ENCODE measurements around the gene POLR2J2.
"Not testable (repeated sequence)": the region's sequence is repeated elsewhere in the genome, so short reads cannot be mapped to it uniquely, and the experiment has no call there.

POLR2J2 gene

DNA sequence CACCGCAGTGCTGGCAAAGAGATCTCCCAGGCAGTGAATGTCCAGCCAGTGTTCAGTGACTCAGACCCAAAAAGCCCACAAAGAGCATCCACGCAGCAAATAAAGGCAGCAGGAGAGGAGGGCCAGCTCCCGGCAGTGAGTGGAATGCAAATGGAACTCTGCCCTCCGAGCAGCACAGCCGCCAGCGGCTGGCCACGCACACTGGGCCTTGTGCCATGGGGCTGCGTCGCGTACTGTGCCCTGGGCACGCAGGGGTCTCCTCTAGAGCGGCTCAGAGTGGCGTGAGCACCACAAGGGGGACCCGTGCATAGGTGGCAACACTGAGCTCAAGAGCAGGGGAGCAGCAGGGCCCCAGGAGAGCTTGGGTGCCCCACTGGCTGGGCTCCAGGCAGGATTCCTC, 3.9 kb downstream of the POLR2J2 start:
- DNase-seq, result not testable (repeated sequence)

GRCh38 chr7:102666850-102667249, 4.6 kb downstream of the POLR2J2 start:
- not testable (repeated sequence) for DNase-seq

GRCh38 chr7:102664765-102665164, 6.7 kb downstream of the POLR2J2 start:
- not testable (repeated sequence) for DNase-seq

GRCh38 chr7:102649924-102650323, 21.5 kb downstream of the POLR2J2 start, which contains the start of gene SPDYE2B:
SPDYE2B (plus strand) TSS chr7:102650319; CDS start chr7:102652349, 2,030 bp downstream.
- DNase-seq, result not testable (repeated sequence)

GRCh38 chr7:102647813-102648212, 23.6 kb downstream of the POLR2J2 start:
- DNase-seq, result not testable (repeated sequence)

DNA sequence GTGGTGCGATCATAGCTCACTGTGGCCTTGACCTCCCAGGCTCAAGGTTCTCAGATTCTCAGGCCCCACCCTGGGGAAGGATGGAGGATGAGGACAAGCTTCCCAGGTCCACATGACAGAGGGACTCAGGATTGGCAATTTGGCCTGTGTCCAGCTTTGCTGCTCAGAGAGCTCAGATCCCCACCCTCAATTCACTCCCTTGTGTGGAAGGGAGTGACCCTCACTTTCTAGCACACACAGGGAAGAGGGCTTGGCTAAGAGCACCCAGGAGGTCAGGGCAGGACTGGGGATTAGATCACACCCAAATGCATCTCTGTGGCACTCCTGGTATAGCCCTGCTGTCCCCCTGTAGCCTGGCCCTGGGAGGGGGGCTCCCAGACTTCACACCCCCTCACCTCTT, 28.1 kb downstream of the POLR2J2 start:
- DNase-seq, result not testable (repeated sequence)

- not testable (repeated sequence) for DNase-seq
Observed at GRCh38 chr7:102642691-102643090, 28.8 kb downstream of the POLR2J2 start, which contains the start of gene UPK3BL1. UPK3BL1 (minus strand) TSS chr7:102642791; CDS start chr7:102642741, 50 bp downstream.

DNA sequence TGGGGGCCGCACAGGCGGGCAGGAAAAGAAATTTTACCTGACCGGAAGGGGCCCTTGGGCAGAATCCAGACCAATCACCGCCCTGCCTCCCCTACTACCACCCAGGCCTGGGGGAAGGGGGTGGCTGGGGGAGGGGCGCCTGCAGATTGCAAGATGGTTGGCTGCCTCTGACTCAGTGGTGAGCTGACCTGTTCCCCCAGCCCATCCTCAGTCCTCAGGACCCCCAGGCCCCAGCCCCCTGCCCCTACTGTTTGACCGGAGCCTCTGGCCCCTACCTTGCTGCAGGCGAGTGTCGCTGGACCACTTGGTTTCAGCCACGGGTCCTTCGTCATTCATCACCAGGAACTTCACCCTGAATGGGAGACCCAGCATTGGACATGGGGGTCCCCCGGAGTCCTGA, 32.6 kb downstream of the POLR2J2 start:
- DNase-seq, result peak; percentile 36

GRCh38 chr7:102636956-102637355, 34.5 kb downstream of the POLR2J2 start:
- DNase-seq, result not testable (repeated sequence)

DNA sequence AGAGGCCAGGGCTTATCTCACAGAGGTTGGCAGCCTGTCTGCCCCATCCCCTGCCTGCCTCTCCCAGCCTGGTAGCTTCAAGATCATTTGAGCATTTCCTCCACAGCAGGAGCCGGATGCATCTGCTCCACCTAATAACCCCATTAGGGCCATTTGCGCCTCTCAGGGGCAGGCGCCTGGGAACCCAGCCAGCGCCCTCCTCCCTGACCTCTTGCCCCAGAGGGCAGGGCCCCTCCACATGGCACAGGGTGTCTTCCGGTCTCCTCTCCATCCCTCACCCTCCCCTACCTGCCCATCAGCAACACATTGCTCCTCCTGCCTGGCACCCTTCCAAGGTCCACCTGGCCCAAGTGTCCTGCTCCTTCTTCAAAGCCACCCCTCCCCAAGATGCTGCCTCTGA, 36.1 kb downstream of the POLR2J2 start:
- DNase-seq, result not testable (repeated sequence)

DNA sequence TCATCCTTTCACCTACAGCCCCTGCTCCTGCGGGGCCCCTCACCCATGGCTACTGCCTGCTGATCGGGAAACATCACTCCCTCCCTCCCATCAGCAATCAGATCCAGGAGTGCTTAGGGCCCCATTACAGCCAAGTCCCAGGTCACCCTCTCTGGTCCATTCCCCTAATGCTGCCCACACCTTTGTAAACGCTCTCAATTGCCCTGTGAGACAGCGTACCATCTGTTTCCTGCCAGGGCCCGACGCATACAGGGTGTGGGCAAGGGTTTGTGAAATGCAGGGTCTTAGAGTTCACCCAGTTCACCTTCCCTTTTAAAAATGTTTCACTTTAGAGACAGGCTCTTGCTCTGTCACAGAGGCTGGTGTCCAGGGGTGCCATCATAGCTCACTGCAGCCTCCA, 37.2 kb downstream of the POLR2J2 start:
- DNase-seq, result not testable (repeated sequence)

GRCh38 chr7:102630622-102631021, 40.8 kb downstream of the POLR2J2 start:
- DNase-seq, result not testable (repeated sequence)

DNA sequence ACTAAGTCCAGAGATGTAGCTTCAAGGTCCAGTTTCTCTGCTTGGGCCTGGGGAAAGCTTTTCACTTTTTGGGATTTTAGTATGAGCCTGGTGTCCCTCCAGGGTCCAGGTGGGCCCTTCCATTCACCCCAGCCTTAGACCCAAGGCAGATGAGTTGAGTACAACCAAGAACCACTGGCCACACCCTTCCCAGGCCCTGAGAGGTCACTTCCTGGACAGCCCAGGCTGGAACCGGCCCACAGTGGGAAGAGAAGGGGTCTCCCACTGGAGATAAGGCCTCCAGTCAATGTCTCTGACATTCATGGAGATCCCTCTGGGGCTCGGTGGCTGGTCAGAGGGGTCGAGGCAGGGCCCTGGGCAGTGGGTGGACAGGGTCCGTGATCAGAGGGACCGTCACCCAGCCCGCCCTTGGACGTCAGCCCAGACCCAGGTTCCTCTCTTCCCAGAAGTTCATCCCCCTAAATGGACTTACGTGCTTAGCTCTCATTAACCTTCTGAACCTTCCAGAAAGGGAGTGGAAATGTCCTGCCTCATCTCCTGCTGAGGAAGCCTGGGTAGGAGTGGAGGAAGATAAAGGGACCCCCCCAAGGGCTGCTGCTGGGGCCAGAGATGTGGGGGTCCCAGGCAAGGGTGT, 44.1 kb downstream of the POLR2J2 start:
- not testable (repeated sequence) for DNase-seq

- DNase-seq, result not testable (repeated sequence)
Observed at GRCh38 chr7:102618122-102618521, 53.3 kb downstream of the POLR2J2 start.

GRCh38 chr7:102616507-102617125, 54.8 kb downstream of the POLR2J2 start, which contains the start of gene RASA4:
RASA4 (minus strand) TSS chr7:102616756; CDS start chr7:102616689, 67 bp downstream.
- DNase-seq, result peak; percentile 66

Data from right forelimb (tissue), 1 donor.